ENCODE data around the gene TMUB2.

The TMUB2 gene

DNA sequence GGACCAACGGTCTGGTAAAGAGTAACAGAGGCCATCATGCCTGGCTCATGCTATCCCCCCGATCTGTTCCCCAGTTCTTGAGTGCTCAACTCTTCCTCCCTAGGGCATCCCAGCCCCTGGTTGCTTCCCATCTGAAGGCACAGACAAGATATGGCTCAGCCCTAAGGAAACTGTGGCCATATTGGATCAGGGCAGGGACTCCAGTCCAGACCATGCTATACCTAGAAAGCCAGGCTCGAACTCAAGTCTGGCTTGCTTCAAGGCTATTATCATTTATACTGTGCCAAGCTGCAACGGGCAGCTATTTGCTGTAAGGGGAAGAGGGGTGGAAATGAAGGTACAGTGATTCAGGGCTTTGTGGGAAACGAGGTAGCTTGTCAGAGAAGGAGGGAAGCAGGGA lies 29.9 kb downstream of the TMUB2 start:
- H3K4me3 ChIP-seq (ENCODE audit: low read length) = no peak overlapping the region
- TF ChIP-seq, protein P1, sequence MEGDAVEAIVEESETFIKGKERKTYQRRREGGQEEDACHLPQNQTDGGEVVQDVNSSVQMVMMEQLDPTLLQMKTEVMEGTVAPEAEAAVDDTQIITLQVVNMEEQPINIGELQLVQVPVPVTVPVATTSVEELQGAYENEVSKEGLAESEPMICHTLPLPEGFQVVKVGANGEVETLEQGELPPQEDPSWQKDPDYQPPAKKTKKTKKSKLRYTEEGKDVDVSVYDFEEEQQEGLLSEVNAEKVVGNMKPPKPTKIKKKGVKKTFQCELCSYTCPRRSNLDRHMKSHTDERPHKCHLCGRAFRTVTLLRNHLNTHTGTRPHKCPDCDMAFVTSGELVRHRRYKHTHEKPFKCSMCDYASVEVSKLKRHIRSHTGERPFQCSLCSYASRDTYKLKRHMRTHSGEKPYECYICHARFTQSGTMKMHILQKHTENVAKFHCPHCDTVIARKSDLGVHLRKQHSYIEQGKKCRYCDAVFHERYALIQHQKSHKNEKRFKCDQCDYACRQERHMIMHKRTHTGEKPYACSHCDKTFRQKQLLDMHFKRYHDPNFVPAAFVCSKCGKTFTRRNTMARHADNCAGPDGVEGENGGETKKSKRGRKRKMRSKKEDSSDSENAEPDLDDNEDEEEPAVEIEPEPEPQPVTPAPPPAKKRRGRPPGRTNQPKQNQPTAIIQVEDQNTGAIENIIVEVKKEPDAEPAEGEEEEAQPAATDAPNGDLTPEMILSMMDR (conservative IDR thresholded peaks at IDR 0.05; ENCODE audit: low read depth, low read length) = no peak
- DNase-seq (ENCODE audit: low read depth) = no peak

DNA sequence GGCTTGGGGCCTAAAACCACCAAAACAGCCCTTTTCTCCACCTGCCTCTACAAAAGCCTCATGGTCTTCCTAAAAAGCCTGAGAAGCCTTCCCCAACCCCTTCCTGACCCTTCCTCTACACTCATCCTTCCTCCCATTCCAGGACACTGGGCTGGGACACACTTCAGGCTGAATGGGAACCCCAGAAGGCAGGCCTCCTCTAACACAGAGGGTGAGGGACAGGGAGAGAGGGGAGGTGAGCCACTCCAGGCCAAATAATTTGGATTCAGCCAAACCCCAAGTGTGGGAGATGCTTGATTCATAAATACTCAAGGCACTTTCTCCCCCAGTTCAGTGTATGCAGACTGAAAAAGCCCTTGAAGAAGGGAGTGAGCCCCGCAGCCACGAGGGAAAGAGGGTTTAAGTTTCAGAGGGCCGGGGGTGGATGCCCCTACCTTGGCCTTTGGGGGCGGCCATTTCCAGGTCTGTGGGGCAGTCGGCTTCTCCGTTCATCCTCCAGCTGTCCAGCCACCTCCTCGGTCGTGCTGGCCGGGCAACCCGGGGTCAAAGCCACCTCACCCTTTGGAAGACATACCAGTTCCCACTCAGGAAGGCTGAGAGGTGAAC lies 31.1 kb downstream of the TMUB2 start:
- no peak for DNase-seq (ENCODE audit: low read depth)
- TF ChIP-seq, protein P1 (conservative IDR thresholded peaks at IDR 0.05; ENCODE audit: low read depth, low read length) = no peak
- peak overlapping the region; percentile 59 for H3K4me3 ChIP-seq (ENCODE audit: low read length)

DNA sequence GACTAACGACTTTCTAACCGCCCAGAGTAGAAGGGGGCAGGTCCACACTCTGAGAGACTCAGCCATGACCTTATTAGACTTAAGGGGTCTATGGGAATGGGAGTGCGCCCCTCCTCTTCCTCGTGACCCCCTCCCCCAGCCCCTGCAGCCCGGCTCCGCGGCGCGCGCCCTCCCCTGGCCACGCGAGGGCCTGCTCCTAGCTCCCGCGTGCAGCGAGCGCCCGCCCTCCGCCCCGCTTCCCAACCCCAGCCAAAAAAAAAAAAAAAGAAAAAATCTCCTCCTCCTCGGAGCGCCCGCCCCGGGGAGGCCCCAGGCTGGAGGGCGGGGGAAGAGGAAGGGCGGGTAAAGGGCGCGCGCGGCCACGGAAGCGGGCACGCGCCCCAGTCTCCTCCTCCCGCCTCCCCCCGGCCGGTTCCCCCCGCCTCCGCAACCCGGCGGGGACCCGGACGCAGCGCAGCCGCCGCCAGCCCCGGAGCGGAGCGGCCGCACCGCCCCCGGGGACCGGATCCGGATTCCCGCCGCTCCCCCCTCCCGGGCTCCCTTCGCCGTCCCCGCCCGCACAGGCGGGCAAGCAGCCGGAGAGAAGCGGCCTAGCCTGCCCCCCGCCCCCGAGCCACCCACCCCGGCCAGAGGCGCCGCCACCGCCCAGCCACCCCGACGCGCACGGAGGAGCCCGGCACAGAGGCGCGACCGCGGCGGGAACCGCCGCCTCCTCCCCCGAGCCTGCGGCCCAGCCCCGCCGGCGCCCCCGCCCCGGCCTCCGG lies 31.8 kb downstream of the TMUB2 start:
- DNase-seq (ENCODE audit: low read depth) = peak; percentile 56
- peak overlapping the region; percentile 59 for H3K4me3 ChIP-seq (ENCODE audit: low read length)
- TF ChIP-seq, protein P1 (conservative IDR thresholded peaks at IDR 0.05; ENCODE audit: low read depth, low read length) = peak; percentile 47

DNA sequence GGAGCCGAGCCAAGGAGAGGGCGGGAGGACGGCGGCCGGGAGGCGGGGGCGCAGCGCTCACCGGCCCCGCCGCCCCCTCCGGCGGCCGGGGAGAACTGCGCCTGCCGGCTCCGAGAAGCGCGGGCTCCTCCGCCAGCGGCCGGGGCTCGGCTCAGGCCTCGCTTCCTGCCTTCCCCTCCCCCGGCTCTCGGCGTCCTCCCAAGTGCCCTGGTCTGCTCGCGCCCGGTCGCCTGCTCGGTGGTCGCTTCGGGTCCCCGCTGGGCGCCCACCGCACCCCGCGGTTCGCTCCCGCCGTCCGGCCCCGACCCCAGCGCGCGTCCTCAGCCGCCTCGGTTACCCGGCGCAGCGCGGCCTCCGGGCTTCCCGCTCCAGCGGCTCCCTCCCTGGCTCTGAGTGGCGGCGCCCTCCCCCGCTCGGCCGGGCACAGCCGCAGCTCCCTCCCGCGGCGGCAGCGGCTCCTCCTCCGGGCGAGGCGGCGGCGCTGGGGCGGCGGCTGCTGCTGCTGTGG lies 32.4 kb downstream of the TMUB2 start:
- peak overlapping the region; percentile 44 for H3K4me3 ChIP-seq (ENCODE audit: low read length)
- no peak for DNase-seq (ENCODE audit: low read depth)
- TF ChIP-seq, protein P1 (conservative IDR thresholded peaks at IDR 0.05; ENCODE audit: low read depth, low read length) = peak; percentile 27

DNA sequence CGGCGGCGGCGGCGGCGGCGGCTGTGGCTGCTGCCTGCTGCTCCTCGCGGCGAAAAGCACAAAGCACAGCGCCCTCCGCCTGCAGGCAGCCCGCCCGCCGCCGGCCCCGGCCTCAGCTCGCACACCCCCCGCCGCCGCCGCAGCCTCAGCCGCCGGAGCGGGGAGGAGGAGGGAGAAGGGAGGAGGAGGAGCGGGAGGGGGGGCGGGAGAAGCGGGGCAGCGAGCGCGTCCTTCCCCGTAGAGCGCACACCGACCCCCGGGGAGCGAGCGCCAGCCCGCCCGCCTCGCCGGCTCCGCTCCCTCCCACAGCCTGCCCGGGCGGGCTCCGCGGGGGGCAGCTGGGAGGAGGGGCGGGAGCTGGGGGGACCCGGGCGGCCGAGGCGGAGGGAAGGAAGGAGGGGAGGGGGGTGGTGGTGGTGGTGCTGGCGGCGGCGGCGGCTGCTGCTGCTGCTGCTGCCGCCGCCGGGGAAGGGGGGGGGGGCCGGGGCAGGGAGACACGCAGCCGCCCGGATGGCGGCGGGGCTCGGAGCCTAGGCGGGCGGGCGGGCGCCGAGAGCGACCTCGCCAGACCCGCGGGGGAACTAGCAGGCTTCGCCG lies 32.9 kb downstream of the TMUB2 start, which contains the start of gene UBTF:
Gene UBTF (minus strand): TSS at position 60 of the 597 bp plus-strand sequence. CDS start 1,446 bp downstream, outside the sequence.
- TF ChIP-seq, protein P1 (conservative IDR thresholded peaks at IDR 0.05; ENCODE audit: low read depth, low read length) = peak; percentile 6
- H3K4me3 ChIP-seq (ENCODE audit: low read length) = peak within 1 kb of the TSS; percentile 83
- DNase-seq (ENCODE audit: low read depth) = no peak

DNA sequence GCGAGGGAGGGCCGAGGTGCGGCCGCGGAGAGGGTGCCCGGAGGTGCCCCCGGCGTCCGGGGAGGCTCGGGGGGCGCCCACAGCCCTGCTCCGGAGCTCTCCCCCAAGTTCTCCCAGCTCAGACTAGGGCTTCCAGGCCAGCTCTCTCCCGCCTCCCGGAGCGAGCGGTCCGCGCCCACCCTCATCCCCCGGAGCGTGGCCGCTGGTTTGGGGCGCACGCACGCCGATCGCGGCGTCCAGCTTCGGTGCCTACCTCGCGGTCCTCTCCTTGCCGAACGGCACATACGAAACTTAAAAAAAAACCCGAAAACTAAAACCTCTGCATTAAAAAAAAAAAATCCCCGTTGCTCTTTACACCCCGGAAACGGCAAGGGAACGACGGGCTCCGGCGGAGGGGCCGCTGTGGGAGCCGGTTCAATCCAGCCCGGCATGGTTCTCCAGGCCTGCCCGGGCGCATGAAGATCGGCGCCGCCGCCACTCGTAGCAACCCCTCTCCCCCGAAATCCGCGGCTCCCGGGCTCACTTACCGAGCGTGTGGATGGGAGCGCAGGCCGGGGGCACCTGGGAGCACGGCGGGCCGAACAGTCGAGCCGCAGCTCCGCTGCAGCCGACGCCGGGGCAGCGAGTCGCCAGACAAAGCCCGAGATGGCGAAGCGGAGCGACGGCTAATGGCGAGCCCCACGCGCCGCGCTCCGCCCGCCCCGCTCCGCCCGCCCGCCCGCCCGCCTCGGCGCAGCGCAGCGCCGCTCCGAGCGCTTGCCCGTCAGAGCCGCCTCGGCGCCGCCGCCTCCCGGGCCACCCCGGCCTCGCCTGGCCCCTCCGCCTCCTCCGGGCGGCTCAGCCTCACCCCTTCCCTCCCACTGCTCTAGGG lies 33.7 kb downstream of the TMUB2 start:
- peak overlapping the region; percentile 83 for H3K4me3 ChIP-seq (ENCODE audit: low read length)
- TF ChIP-seq, protein P1 (conservative IDR thresholded peaks at IDR 0.05; ENCODE audit: low read depth, low read length) = no peak
- no peak for DNase-seq (ENCODE audit: low read depth)

All from retinal pigment epithelial cell (primary cell).